Temporal lobe (tissue), 1 donor: ENCODE measurements around the gene MX1. TPM values are rescaled to one million over a fixed set of nuclear protein-coding genes. Genes with fewer than 3 reads are reported as not detected.

Experiments
- total RNA-seq: library from RNA; depleted of rRNA; stranded (reverse); fragments of >200 nt; gene quantifications from one replicate; pipeline ENCODE4 v1.2.3, GENCODE V29; 2014

The MX1 gene
- total RNA-seq, 1 donor from 2014 or later, result 3.9 TPM

Other genes starting within 250 kb of the MX1 start
- gene FAM3B, start 109.4 kb upstream of the MX1 start, total RNA-seq, result not detected
- gene MX2, start 64.2 kb upstream of the MX1 start, total RNA-seq, result 0.98 TPM
- gene TMPRSS2, start 81.9 kb downstream of the MX1 start, total RNA-seq, result not detected